ENCODE results near the gene PAK4.

PAK4 gene

DNA sequence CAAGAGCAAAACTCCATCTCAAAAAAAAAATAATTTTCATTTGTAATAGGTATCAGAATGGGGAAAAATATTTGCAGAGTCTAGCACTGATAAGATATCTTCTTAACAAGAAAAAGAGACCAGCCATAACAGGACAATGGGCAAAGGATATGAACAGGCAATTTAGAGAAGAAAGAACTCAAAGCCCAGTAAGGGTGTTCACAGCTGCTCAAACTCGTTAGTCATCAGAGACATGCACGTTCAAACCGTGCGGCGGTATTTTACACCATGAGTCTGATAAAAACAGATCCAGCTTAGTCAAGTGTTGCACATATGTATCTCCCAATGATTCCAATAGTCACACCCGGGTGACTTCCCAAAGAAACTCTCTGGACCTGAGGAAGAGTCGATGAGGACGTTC, 57.5 kb downstream of the PAK4 start:
- no peak for DNase-seq

DNA sequence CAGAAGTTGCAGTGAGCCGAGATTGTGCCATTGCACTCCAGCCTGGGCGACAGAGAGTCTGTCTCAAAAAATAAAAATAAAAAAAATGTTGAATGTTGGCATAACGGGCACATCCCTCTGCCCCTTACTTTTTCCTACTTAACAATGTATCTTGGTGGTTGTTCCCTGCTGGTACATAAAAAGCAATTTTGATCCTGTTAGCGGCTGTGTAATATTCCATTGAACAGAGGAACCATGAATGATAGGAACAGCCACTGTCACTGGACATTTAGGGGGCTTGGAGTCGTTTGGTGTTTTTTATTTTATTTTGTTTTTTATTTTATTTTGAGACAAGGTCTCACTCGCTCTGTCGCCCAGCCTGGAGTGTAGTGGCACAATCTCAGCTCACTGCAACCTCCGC, 60.8 kb downstream of the PAK4 start:
- DNase-seq, result no peak

DNA sequence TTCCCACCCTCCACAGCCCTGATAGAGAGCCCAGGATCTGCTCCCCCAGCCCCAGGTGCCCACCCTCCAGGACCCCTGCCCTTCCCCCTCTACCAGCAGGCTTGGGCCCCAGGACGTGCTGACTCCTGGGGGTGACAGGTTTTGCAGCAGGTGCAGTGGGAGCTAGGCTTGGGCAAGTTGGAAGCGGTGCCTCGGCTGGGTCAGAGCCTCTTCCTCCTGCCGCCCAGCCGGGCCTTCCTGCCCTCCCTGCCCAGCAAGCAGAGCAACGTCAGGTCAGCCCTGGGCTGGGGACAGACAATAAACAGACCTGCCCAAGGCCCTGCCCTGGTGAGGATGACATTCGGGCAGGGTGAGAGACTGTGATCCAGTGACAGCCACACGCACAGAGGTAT, 62.0 kb downstream of the PAK4 start:
- DNase-seq, result no peak

DNA sequence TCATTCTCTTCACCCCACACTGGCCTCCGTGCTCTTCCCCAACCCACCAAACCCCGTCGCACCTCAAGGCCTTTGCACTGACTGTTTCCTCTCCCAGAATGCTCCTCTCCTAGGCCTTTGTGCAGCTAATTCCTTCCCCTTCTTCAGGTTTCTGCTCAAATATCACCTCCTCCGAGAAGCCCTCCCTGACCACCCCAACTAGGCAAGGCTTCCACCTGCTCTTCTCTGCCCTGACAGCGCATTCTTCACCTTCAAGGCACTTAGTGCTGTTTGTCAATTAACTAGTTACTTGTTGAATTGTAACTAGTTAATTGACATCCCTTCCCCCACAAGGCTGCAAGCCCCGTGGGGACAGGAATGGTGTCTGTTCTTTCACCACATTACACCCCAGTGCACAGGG, 63.4 kb downstream of the PAK4 start:
- no peak for DNase-seq

DNA sequence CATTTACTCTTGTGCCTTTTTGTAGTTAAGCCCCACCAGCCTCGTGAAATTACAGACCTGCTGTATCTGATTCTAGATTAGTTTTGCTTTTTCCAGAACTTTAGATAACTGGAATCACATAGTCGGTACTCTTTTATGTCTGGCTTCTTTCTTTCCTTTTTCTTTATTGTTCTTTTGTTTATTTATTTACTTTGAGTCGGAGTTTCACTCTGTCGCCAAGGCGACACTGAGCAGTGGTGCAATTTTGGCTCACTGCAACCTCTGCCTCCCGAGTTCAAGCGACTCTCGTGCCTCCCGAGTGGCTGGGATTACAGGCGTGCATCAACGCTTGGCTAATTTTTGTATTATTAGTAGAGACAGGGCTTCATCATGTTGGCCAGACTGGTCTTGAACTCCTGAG, 65.2 kb downstream of the PAK4 start:
- DNase-seq, result no peak

DNA sequence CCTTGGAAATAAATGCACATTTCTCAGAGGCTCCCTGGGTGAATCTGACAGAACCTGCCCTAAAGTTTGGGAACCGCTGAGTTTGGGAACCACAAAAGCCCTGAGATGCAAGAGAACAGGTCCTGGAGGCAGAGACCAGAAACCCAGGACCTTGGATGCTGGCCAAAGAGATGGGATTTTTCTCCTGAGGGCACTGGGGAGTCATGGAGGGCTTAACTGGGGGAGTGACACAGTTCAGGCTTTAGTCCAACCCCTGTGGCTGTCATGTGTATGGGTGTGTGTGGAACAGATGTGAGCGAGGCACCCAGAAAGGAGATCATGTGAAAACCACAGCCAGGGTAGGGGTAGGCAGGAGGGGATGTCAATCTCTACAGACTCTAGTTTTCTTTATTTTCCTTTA, 67.3 kb downstream of the PAK4 start:
- no peak for DNase-seq

DNA sequence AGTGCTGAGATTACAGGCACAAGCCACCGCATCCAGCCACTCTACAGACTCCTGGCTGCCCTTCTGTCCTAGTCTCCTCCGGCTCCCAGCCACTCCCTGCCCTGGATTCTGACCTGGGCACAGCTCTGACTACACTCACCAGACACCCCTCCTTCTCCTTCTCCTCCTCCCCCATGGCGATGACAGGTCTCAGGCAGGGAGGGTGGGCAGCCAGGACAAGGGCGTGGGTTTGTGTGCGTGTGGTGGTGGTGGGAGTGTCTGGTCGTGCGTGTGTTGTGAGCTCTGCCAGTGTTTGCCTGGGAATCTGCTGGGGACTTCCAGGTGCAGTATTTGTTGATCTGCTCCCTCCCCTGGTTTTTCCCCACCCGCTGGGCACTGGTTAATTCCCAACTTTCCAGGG, 68.2 kb downstream of the PAK4 start:
- DNase-seq, result no peak

DNA sequence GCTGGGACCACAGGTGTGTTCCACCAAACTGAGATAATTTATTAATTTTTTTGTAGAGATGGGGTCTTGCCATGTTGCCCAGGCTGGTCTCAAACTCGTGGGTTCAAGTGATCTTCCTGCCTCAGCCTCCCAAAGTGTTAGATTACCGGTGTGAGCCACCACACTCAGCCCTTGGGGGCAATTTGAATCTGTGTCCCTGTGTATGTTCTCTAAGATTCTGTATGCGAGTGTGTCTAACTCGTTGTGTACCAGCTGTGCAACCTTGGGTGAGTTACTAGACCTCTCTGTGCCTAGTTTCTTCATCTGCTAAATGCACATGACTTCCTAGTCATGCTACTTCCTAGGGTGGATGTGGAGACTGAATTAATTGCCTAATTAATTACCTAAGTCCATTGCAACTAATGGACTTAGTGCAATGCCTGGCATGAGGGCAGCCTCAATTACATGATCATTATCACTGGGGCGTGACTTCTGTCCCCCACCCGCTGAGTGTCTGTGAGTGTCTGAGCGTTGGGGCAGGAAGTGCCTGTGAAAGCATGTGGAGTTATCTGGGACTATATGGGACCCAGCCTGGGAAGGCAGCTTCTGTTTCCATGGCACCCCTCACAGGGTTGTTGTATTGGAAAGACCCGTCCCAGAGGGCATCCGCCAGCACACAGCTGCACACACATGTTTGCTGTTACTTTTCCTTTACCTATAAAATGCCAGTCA, 69.4 kb downstream of the PAK4 start:
- DNase-seq, result no peak

DNA sequence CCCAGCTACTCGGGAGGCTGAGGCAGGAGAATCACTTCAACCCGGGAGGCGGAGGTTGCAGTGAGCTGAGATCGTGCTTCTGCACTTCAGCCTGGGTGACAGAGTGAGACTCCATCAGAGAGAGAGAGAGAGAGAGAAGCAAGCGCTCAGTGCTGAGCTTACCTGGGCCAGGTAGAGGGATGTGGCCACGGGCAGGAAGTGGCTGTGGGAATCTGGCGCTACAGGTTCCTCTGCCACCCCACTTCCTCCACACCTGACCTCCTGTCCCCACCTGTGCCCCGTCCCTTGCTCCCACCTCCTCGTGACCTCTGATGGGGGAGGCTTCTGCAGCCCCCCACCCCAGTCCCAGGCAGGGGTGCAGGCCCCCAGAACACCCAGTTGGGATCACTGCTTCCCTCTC, 70.2 kb downstream of the PAK4 start:
- peak; percentile 17 for DNase-seq

DNA sequence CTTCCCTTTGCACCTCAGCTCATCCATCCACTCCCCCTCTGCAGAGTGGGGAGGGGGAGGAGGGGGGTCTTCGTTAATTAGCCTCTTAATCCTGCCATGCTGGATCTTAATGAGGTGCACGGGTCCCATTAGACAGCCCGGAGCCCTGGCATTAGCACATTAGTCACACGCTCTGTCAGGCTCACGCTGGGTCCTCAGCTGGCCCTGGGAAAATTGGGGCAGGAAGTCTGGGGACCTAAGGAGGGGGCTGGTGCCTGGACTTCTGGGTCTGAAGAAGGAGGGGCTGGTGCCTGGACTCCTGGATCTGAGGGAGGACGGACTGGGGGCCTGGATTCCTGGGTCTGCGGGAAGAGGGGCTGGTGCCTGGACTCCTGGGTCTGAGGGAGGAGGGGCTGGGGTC, 70.7 kb downstream of the PAK4 start:
- no peak for DNase-seq

DNA sequence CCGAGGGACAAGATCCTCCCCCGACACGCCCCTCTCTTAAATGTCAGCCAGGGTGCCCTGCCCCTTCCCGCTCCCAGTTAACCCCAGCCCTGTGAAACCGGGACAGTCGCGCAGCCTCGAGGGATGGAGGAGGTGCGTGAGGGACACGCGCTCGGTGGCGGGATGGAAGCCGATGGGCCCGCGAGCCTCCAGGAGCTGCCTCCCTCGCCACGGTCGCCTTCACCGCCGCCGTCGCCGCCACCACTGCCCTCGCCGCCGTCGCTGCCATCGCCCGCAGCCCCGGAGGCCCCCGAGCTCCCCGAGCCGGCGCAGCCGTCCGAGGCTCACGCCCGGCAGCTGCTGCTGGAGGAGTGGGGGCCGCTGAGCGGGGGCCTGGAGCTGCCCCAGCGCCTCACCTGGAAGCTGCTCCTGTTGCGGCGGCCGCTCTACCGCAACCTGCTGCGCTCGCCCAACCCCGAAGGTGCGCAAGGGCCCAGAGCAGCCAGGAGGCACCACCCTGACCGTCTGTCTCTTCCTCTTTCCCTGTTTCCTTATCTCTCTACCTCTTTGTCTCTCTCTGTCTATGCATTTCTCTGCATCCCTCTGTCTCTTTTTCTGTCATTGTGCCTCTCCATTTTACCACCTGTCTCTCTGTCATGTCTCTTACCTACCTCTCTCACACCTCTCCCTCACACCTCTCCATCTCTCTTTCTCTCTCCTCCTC, 71.4 kb downstream of the PAK4 start, which contains the start of gene NCCRP1:
Gene NCCRP1 (plus strand): TSS at position 105 of the 703 bp plus-strand sequence. CDS start 19 bp downstream, at position 124.
- no peak for DNase-seq

DNA sequence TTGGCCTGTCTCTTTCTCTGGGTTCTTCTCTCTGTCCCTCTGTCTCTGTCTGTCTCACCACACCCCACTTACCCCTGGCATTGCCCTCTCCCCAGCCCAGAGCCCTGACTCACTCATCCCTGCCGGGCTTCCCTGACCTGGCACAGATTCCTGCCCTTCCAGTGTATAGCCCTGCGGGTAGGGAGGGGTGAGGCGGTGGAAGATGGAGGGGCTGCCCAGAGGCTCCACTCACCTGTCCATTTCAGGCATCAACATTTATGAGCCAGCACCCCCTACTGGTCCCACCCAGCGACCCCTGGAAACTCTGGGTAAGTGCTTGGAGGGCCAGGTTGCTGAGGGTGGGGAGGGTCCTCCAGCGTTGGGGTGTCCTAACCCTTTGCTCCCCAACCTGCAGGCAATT, 72.2 kb downstream of the PAK4 start:
- DNase-seq, result no peak

DNA sequence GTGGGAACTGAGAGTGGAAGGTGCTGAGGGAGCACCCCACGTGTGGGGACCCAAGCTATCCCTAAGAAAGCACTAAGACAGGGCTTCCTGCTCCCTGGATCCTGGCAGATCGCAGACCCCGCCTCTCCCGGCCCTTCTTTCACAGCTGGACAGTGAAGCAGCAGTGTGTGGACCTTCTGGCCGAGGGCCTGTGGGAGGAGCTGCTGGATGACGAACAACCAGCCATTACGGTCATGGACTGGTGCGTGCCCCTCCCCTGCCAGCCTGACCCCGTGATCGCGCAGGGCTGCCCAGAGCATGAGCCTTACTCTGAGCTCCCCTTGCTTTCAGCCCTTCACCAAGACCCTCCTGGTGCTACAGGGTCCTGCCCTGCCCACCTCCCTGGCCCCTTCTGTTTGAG, 73.4 kb downstream of the PAK4 start:
- DNase-seq, result no peak

DNA sequence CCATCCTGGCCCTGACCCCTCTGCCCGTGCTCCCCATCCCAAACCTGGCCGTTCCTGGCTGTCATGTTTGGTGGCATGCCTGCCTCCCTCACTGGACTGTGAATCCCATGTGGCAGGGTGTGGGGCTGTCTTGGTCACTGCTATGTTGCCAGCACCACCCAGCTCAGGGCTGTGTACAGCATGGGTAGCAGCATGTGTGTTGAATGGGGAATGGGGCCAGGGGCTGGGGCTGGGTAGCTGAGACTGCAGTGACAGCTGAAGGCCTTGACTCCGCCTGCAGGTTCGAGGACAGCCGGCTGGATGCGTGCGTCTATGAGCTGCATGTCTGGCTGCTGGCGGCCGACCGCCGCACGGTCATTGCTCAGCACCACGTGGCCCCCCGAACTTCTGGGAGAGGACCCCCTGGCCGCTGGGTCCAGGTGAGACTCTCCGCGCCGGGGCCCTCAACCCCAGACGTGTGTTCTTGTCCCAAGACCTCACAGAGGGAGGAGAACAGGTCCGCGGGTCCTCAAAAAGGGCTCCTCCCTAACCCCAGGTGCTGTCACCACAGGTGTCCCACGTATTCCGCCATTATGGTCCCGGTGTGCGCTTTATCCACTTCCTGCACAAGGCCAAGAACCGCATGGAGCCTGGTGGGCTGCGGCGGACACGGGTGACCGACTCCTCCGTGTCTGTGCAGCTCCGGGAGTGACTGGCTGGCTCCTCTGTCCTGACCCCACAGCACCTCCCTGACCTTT, 74.6 kb downstream of the PAK4 start:
- DNase-seq, result no peak

DNA sequence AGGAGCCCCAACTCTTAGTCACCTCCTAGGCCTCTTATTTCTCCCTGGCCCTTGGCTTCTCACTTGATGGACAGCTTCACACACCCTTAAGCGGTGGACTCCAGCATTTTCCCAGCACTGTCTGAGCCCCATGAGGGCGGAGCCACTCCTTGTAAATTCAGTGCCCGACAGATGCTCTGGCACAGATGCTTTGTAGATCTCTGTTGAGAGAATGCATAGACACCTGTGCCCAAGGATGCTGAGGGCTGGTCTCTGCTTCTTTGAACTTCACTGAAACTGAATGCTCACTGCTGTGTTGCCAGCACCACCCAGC, 75.2 kb downstream of the PAK4 start:
- DNase-seq, result no peak

DNA sequence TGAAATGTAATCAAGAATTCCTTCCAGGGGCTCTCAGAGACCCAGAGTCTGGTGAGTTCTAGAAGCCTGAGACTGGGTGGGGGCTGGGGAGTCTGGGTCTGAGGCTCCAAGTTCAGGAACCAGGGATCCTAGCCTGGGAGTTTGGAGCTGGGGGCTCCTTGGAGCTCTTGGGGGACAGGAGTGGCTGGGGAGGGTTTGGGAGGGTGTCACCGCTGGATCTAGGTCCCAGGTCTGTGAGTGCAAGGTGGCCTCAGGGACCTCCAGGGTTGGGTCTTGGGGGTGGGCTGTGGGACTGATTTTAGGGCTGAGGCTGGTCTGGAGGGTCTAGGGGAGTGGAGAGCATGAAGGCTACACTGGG, 77.4 kb downstream of the PAK4 start:
- DNase-seq, result no peak

DNA sequence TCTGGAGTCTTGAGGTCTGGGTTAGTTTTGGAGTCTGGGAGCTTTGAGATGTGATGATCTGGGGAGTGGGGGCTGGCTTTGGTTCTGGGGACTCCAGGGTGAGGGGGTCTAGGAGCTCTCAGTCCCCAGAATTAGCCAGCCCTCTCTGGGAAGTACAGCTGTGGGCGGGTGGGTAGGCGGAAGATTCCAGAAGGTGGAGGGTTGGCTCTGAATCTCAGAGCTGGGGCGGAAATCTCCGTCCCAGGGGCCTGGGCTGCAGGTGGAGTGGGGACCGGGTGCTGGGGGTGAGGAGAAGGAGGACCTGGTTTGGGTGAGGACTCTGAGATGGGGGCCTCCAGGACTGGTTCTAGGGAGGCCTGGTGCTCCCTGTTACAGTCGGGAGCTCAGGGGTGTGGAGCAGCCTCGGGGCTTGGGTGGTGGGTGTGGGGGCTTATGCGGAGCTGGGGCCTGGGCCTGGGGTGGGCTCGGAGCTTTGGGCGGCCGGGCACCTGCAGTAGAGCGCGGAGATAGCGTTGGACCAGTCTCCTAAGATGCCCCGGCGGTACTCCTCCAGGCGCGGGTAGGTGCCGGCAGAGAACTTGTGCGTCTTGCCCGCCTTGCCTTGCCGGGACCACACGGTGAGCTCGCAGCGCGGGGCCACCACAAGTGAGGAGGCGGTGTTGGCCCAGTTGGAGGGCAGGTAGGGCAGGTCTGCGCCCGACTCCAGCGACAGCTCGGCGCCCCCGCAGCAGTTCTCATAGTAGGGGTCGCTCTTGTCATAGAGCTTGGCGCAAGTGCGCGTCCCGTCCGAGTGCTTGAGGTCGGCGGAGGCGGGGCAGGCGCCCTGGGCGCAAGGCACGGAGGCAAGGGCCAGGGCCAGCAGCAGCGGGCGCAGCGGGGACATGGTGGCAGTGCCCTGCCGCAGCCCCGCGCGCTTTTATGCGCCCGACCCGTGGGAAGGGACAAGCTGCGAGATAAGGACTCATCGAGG, 78.1 kb downstream of the PAK4 start, which contains the start of gene SYCN:
Gene SYCN (minus strand): TSS at position 892 of the 970 bp plus-strand sequence. CDS start 9 bp downstream, at position 883.
- DNase-seq, result no peak

DNA sequence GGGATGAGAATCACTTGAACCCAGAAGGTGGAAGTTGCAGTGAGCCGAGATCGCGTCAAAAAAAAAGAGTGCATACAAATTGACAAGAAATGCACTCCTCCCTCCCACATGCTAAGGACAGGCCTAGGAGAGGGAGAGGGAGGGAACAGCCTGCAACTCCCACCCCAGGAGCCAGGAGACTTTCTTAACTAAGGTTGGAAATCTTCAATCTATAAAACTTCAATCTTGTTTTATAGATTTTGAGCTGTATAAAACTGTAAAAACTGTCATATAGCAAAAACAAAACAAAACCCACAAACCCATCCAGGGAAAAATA, 79.8 kb downstream of the PAK4 start:
- DNase-seq, result no peak

DNA sequence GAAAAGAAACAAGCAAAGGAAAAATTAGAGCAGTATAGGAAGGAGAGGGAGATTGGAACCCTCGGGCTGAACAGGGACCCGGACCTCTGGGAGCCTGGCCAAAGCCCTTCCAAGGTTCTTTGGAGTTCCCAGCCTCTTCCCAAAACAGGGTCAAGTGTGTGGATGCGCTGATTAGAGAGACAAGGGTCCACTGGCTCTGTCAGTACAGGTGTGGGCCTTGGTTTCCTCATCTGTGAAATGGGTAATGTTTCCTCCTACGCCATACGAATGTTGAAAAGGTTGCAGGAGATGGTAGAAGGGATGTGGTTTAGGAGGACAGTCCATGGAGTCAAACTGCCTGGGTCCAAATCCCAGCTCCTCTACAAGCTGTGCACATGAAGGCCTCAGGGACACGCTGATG, 80.5 kb downstream of the PAK4 start:
- no peak for DNase-seq

DNA sequence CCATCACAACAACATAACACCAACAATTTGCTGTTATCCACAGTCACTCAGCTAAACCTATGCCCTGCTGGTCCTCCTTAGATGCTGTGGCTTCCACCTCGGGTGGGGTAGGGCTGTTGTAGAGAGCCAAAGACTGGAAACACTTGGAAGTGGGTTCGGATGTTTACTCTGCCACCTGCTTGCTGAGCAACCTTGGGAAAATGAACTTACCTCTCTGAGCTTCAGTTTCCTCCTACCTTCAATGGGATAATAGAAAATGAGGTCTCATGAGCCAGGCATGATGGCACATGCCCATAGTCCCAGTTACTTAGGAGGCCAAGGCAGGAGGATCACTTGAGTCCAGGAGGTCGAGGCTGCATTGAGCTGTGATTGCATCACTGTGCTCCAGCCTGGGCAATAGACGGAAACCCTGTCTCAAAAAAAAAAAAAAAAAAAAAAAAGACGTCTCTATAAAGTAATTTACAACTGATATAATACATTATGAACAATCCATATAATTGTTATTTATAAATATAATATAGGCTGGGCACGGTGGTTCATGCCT, 81.8 kb downstream of the PAK4 start:
- no peak for DNase-seq

DNA sequence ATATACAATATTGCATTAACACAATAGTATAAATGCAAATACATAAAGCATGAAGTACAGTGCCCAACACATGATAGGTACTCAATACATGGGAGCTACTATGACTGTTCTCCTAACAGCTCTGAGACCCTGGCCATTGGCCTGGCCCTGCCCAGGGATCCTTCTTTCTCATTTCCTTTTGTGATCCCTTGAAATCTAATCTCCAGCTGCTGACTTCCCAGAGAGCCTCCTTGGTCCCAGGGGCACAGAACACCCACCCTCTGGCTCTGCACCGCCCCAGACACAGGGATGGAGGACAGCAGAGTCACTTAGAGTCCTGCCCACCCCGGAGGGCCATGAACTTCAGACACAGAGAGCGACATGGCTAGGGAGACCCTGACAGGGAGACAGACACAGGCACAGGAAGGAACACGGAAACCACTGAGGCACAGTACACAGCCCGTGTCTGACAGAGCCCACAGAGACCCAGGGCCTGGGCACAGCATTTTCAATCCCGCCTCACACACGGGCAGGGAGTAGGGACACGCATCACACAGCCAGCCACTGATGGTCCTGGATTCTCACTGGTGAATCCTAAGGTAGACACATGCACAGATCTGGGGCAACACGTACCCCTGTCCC, 82.7 kb downstream of the PAK4 start:
- no peak for DNase-seq

DNA sequence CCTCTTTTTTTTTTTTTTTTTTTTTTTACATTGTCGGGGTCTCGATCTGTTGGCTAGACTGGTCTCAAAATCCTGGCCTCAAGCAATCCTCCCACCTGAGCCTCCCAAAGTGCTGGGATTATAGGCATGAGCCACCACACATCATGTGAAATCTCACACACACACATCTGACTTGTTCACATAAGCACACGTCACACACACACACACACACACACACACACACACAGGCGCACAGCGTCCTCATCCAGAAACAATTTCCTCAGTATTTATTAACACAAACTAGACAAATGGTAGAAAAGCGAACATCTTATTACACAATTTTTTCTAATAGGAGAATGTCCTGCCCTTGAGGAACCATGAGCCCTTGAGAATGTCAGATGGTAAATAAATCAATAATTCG, 83.6 kb downstream of the PAK4 start:
- DNase-seq, result no peak
